Activated CD8-positive, alpha-beta memory T cell treated with anti-CD3 and anti-CD28 coated beads for 1 hour (primary cell): ENCODE data around the gene PCDHGA1.
"Not testable (repeated sequence)": the region's sequence is repeated elsewhere in the genome, so short reads cannot be mapped to it uniquely, and the experiment has no call there.

Experiments used
- DNase-seq, 2 donors: peaks; one replicate each; pipeline ENCODE4 v3.0.0-alpha.2; 2020; ENCODE audit warnings: low read depth in 1 of 2; ENCODE audit errors: extremely low read depth in 1 of 2

Gene PCDHGA1

GRCh38 chr5:141330299-141331080, at the start of gene PCDHGA1:
Gene PCDHGA1 (plus strand): TSS chr5:141330514.
- no peak for DNase-seq

- no peak for DNase-seq
These were observed 31.9 kb upstream of the PCDHGA1 start for GRCh38 chr5:141298376-141298775.

GRCh38 chr5:141303756-141304155, 26.6 kb upstream of the PCDHGA1 start, which contains the start of gene SLC25A2:
Gene SLC25A2 (minus strand): TSS chr5:141304049. CDS start chr5:141303865, 184 bp downstream.
- DNase-seq, result no peak

GRCh38 chr5:141306630-141307029, 23.7 kb upstream of the PCDHGA1 start:
- no peak for DNase-seq

- no peak for DNase-seq
These were observed 16.6 kb upstream of the PCDHGA1 start for GRCh38 chr5:141313711-141314110.

DNA sequence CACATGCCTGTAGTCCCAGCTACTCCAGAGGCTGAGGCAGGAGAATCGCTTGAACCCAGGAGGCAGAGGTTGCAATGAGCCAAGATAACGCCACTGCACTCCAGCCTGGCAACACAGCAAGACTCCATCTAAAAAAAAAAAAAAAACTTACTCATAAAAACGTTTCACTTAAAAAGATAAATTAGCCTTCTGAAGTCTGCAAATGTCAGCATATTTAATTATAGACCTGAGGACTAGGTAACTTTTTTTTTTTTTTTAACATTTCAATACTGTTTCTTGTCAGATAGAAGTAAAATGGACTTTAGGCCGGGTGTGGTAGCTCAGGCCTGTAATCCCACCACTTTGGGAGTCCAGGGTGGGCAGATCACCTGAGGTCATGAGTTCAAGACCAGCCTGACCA, 13.4 kb upstream of the PCDHGA1 start:
- DNase-seq, result not testable (repeated sequence)

DNA sequence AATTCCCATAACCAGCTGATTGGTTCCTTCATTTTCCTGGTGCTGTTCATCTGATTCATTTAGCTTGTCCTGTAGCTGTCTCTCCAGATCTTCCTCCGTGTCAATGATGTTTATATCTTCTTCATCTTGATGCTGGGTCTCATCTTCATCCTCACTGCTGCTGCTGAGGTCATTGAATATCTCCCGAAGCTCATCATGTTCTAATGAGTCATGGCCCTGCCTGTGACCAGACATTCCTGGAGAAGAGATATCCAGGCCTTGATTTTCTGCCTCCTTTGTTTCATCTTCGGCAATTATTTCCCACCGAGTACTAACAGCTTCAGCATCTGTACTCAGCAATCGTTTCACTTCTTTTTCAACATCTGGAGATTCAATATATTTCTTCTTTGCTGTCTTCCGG, 11.1 kb upstream of the PCDHGA1 start:
- DNase-seq, result no peak

DNA sequence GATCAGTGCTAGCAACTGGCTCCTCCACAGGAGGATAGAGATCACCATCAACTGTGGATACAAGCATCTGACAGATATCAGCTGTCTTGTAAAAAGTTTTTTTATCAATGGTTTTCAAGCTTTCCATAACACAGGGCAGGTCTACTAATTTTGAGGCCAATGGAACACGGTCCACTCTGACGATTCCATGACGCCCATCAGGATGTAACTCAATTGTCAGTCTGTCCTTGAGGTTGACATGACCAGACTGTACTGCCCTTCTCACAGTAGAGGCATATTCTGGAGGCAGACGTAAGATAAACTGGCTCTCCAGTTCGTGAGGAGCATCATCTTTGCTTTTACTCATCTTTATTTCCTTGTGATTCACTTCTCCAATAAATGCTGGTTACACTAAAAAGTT, 10.6 kb upstream of the PCDHGA1 start:
- no peak for DNase-seq

GRCh38 chr5:141320225-141321169, 9.8 kb upstream of the PCDHGA1 start, which contains the start of gene TAF7:
Gene TAF7 (minus strand): TSS chr5:141320784. CDS start chr5:141320044, 740 bp downstream.
- DNase-seq, result peak; percentile 70 to 89

GRCh38 chr5:141322261-141322660, 8.1 kb upstream of the PCDHGA1 start:
- no peak for DNase-seq

GRCh38 chr5:141326088-141326854, 4.0 kb upstream of the PCDHGA1 start:
- DNase-seq, result peak; percentile 26 to 49

DNA sequence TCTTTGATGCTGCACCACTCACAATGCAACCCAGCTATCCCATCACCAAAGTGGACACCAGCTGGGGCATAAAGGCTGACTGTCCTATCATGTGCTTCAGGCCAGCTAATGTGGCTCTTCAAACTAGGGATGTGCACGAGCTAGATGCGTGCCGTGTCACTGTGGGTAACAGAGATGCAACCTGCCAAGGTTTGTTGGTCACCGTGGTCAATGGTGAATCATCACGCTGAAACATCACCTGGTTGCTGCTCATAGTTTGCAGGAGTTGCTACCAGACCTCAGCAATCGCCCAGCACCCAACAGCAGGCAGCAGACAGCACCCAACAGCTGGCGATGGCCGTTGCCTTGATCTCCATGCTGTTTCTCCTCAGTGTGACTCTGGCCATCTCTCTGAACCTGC, 2.1 kb upstream of the PCDHGA1 start:
- DNase-seq, result no peak

- DNase-seq, result not testable (repeated sequence)
These were observed 2.3 kb downstream of the PCDHGA1 start for GRCh38 chr5:141332571-141332970.

DNA sequence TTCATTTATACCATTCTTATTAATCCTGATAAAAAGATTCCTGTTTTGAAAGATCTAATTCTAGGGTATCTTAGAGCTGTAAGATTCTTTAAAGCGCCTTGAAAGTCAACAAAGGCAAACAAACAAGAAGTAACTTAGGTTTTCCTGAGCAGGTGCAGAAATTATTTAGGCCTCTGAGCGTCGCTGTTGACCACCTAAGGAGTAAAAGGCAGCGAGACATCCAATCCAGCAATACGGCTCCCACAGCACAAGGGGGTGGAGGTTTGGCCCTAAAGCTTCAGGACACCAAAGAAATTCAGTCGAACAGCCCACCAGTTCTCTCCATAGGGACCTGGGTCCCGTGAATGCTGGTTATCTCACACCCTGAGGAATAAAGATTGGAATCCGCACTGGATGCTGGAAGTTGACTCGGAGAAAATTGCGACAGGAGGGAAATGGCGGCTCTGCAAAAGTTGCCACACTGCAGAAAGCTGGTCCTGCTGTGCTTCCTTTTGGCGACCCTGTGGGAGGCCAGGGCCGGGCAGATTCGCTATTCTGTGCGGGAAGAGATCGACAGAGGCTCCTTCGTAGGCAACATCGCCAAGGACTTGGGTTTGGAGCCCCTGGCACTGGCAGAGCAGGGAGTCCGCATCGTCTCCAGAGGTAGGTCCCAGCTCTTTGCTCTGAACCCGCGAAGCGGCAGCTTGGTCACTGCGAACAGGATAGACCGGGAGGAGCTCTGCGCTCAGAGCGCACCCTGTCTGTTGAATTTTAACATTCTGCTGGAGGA, 8.4 kb downstream of the PCDHGA1 start, which contains the start of gene PCDHGA2:
Gene PCDHGA2 (plus strand): TSS at position 223 of the 769 bp plus-strand sequence.
- no peak for DNase-seq

DNA sequence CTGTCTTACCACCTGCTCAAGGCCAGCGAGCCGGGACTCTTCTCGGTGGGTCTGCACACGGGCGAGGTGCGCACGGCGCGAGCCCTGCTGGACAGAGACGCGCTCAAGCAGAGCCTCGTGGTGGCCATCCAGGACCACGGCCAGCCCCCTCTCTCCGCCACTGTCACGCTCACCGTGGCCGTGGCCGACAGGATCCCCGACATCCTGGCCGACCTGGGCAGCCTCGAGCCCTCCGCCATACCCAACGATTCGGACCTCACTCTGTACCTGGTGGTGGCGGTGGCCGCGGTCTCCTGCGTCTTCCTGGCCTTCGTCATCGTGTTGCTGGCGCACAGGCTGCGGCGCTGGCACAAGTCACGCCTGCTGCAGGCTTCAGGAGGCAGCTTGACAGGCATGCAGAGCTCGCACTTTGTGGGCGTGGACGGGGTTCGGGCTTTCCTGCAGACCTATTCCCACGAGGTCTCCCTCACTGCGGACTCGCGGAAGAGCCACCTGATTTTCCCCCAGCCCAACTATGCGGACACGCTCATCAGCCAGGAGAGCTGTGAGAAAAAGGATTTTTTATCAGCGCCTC, 10.6 kb downstream of the PCDHGA1 start:
- DNase-seq, result not testable (repeated sequence)

DNA sequence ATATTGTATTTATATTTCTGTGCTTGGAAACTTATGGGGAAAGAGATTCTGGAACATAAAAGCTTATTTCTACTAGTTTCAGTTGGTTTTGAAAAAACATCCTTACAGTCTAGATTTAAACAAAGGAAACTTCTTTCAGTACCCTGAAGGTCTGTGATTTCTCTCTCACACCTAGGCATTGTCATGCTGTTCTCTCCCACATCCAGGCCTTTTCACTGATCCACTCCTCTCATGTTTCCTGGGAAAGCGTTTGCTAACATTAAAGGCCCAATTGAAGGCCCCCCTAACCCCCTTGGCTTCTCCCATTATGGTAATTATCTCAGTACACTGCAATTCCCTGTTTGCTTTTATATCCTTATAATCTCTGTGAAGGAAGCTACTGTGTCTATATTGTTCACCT, 12.5 kb downstream of the PCDHGA1 start:
- no peak for DNase-seq

DNA sequence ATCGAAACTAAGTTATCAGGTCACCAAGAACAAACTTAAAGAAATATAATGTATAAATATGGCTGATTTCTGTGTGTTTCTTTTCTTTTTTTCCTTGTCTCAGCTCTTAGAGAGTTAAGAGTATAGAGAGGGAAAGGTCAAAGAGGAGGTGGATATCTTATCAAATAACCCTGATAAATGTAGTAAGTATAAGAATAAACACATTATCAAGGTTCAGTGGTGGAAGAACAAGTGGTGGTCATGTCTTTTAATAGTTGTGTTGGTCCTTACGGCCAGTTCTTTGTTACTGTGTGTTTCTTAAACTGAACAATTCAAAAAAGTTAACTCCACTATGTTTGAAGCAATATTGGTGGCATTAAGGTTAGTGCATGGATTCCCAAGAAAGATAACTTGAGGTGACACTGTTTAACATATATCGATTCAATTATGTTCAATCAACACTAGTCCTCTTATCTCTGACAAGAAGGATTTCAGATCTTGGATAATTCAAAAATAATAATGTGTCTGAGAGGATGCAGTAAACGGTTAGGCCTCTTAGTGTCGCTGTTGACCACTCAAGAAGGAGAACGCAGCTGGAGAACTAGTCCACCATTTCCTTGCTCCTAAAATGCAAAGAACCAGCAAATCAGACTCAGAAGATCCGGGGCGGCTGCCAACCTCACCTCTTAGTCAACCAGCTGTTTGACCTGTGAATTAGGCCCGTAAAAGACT, 13.1 kb downstream of the PCDHGA1 start, which contains the start of gene PCDHGA3:
Gene PCDHGA3 (plus strand): TSS at position 588 of the 711 bp plus-strand sequence. CDS start 205 bp downstream, outside the sequence.
- no peak for DNase-seq

- DNase-seq, result no peak
These were observed 13.7 kb downstream of the PCDHGA1 start for GRCh38 chr5:141343953-141344463.

- DNase-seq, result no peak
These were observed 15.0 kb downstream of the PCDHGA1 start for GRCh38 chr5:141345327-141345726.
